ENCODE data around the gene PNN.

The PNN gene

GRCh38 chr14:39229601-39230110 lies 54.6 kb downstream of the PNN start:
- DNase-seq (ENCODE audit: low read depth), result no peak

GRCh38 chr14:39230416-39231035 lies 55.5 kb downstream of the PNN start:
- no peak for DNase-seq (ENCODE audit: low read depth)

GRCh38 chr14:39231751-39232553 lies 56.9 kb downstream of the PNN start:
- DNase-seq (ENCODE audit: low read depth), result peak; percentile 45
